Measurements from ENCODE around the gene OAS2. TPM values are rescaled to one million over a fixed set of nuclear protein-coding genes. Genes with fewer than 3 reads are reported as not detected.

The OAS2 gene
- total RNA-seq, 1 donor: 2.0 TPM

DNA sequence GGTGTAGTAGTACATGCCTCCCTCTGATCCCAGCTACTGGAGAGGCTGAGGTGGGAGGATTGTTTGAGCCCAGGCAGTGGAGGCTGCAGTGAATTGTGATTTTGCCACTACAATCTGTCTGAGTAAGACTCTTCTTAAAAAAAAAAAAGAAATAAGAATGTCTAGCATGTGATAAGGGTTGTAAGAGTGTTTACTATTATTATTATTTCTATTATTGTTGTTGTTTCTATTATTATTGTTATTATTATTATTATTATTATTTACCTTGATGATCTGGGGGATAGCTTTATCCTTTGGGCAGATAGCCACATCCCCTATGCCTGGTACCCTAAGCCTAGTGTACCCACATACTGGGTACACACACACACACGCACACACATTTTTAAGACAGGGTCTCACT is 35.7 kb upstream of the OAS2 start:
- TF ChIP-seq, protein P1, sequence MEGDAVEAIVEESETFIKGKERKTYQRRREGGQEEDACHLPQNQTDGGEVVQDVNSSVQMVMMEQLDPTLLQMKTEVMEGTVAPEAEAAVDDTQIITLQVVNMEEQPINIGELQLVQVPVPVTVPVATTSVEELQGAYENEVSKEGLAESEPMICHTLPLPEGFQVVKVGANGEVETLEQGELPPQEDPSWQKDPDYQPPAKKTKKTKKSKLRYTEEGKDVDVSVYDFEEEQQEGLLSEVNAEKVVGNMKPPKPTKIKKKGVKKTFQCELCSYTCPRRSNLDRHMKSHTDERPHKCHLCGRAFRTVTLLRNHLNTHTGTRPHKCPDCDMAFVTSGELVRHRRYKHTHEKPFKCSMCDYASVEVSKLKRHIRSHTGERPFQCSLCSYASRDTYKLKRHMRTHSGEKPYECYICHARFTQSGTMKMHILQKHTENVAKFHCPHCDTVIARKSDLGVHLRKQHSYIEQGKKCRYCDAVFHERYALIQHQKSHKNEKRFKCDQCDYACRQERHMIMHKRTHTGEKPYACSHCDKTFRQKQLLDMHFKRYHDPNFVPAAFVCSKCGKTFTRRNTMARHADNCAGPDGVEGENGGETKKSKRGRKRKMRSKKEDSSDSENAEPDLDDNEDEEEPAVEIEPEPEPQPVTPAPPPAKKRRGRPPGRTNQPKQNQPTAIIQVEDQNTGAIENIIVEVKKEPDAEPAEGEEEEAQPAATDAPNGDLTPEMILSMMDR (IDR thresholded peaks at IDR 0.05; ENCODE audit: insufficient read depth, low read length): no peak
- DNase-seq (ENCODE audit: low read depth): no peak
- H3K4me3 ChIP-seq (ENCODE audit: low read depth, low read length): no peak overlapping the region

DNA sequence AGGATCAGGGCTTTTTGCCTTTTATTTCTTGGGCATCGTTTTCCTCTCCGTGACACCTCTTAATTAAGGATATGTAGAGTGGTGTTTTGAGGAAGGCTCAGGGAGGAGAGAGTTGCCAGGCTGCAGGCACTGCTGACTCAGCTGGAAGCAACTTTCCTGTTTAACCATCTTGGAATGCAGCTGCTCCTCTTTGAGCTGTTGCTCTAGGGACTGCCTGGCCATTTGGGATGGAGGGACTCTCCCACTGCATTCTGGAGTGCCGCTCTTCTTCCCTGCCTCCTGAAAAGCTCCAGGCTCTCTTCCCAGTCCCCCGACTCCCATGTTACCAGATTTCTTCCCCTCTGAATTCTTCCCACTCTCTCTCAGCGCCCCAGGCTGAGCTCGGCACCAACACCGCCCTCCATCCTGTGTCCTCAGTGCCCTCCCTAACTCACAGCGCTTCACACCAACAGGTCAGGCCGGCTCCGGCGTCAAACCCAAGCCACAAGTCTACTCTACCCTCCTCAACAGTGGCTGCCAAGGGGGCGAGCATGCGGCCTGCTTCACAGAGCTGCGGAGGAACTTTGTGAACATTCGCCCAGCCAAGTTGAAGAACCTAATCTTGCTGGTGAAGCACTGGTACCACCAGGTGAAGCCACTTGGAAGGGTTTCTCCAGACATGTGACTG is 34.2 kb upstream of the OAS2 start:
- H3K4me3 ChIP-seq (ENCODE audit: low read depth, low read length): no peak overlapping the region
- no peak for DNase-seq (ENCODE audit: low read depth)
- TF ChIP-seq, protein P1 (IDR thresholded peaks at IDR 0.05; ENCODE audit: insufficient read depth, low read length): no peak

DNA sequence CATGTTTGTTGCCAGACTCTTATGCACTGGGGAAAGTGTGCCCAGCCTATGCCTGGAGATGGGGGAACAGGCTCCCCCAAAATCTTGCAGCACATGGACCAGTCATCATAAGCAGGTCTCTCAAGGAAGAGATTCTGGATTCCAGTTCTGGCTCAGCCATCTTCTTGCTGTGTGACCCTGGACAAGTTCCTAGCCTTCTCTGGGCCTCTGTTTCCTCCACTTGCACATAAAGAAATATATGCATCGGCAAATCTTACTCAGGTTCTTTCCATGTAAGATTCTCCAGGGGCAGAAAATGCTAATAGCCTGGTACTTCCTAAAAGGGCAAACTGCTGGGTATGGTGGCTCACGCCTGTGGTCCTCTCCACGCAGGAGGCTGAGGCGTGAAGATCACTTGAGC is 32.8 kb upstream of the OAS2 start:
- no peak for DNase-seq (ENCODE audit: low read depth)
- no peak overlapping the region for H3K4me3 ChIP-seq (ENCODE audit: low read depth, low read length)
- TF ChIP-seq, protein P1 (IDR thresholded peaks at IDR 0.05; ENCODE audit: insufficient read depth, low read length): no peak

DNA sequence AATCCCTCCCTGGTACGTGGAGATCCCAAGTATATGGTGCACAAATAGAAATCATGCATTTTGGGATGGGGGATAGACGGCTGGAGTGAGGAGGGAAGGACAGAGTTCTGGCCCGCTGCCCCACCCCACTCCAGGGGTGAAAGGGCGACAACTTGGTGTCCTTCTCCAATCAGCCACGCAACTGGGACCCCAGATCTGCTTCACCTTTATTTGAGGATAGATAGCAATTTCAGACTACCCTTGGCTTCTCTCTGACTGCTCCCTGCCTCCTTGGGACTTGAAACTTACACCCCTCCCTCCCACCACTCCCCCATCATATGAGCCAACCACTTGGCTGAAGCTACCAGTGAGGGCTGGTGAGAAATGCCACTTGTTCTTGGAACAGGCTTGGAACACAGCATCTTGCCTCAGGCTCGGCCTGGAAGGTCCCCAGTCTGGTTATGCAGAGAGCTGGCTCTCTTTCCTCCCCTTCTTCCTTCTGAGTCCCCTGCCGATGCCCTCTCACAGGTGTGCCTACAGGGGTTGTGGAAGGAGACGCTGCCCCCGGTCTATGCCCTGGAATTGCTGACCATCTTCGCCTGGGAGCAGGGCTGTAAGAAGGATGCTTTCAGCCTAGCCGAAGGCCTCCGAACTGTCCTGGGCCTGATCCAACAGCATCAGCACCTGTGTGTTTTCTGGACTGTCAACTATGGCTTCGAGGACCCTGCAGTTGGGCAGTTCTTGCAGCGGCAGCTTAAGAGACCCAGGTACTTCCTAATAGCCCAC is 31.9 kb upstream of the OAS2 start:
- DNase-seq (ENCODE audit: low read depth): no peak
- H3K4me3 ChIP-seq (ENCODE audit: low read depth, low read length): no peak overlapping the region
- TF ChIP-seq, protein P1 (IDR thresholded peaks at IDR 0.05; ENCODE audit: insufficient read depth, low read length): no peak

DNA sequence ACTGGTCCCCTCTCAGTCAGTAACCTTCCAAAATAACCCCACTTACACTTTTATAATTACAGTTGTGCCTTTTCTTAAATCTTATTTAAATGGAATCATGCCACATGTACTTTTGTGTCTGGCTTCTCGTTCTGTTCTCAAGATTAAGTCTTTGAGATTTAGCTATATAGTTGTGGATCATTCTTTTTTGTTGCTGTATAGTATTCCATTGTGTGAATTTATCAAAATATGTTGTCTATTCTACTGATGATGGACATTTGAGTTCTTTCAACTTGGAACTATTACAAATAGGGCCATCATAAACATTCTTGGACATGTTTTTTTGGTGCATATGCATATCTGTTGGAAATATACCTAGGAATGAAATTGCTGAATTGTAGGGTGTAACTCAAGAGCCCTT is 31.0 kb upstream of the OAS2 start:
- DNase-seq (ENCODE audit: low read depth): no peak
- no peak overlapping the region for H3K4me3 ChIP-seq (ENCODE audit: low read depth, low read length)
- TF ChIP-seq, protein P1 (IDR thresholded peaks at IDR 0.05; ENCODE audit: insufficient read depth, low read length): no peak

DNA sequence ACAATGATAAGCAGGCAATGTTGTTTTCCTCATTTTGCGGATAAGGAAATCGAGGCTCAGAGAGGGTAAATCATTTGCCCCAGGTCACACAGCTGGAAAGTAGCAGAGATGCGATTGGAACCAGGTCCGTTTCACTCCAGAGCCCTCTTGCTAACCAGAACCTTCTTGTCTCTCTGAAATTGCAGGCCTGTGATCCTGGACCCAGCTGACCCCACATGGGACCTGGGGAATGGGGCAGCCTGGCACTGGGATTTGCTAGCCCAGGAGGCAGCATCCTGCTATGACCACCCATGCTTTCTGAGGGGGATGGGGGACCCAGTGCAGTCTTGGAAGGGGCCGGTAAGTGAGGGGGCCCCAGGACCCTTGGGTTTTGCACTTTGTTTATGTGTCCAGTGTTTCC is 30.6 kb upstream of the OAS2 start:
- TF ChIP-seq, protein P1 (IDR thresholded peaks at IDR 0.05; ENCODE audit: insufficient read depth, low read length): no peak
- no peak overlapping the region for H3K4me3 ChIP-seq (ENCODE audit: low read depth, low read length)
- no peak for DNase-seq (ENCODE audit: low read depth)
